Stimulated activated naive CD8-positive, alpha-beta T cell treated with anti-CD3 and anti-CD28 coated beads, Interleukin-15, Interleukin-2, amounts not matched to agents 100 U/mL and 50 U/mL, for 24 hours (primary cell): Measurements from ENCODE around the gene HSPB8.
"Not testable (repeated sequence)": the region's sequence is repeated elsewhere in the genome, so short reads cannot be mapped to it uniquely, and the experiment has no call there.

Experiments
- ATAC-seq: fragments of 150-1000 bp; cut with Tn5 transposase; one replicate; pipeline ENCODE4 v1.10.0; 2021
- DNase-seq: peaks from one replicate; pipeline ENCODE4 v3.0.0; 2021

HSPB8 gene

DNA sequence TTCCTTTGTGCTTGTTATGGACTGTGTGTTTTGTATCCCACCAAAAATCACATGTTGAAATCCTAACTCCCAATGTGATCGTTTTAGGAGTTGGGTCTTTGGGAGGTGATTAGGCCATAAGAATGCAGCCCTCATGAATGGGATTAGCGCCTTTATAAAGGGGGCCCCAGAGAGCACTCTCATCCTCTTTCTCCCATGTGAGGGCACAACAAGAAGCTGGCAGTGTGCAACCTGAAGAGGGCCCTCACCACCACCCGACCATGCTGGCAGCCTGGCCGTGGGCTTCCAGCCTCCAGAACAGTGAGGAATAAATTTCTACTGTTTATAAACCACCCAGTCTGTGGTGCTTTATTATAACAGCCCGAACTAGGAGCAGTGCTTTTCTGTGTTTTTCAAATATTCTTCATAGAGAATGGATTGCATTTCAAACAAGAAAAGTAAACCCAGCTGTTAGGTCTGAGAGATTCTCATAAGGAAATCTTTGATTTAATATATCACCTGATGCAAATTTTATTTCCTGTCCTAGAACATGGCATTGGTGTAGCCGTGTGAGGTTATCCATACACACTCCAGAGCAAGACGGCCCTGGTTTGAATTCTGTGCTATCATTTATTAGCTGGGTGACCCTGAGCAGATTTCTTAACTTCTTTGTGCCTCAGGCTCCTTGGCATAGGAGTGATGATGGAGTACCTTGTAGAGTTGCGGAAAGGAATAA lies 27.8 kb downstream of the HSPB8 start:
- DNase-seq (no peak), ATAC-seq (no peak)

DNA sequence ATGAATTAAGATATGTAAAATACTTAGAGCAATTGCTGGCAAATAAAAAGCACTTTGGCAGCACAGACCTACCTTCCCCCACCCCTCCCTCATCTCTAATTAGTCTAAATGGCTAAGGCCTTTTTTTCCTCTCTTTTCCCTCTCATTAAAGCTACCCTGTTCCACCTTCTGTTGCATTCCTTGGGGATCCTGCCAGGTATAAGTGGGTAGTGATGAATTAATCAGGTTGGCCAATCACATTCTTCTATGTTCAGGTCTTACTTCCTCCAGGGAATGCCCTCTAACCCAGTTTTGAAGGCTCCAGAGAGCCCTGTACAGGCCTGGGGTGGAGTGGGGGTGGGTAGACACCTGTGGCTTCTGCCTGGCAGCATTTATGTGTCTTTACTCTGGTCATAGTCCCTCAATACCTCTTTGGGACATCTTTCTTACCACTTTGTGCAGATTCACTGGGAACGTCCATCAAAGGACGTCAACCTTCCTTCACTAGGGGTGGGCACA lies 28.4 kb downstream of the HSPB8 start:
- no peak for DNase-seq
- ATAC-seq: no peak

DNA sequence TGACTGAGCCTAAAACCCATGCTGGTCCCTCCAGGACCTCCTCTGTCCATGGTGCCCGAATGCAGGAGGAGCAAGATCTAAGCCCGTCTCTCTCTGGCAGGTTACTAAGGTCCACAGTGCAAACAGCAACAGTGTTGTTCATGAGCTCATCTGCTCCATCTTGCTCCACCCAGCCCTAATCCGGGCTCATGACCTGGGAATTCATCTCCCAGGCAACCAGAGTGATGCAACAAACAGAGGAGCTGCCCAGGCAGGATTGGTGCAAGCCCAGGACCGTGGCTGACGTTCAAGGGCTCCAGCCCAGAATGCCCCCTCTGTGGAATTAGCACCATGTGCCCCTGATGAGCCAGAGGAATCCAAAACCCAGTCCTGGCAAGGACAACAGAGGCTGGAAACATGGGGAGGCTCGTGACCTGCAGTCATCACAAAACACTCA lies 29.9 kb downstream of the HSPB8 start:
- ATAC-seq: no peak

DNA sequence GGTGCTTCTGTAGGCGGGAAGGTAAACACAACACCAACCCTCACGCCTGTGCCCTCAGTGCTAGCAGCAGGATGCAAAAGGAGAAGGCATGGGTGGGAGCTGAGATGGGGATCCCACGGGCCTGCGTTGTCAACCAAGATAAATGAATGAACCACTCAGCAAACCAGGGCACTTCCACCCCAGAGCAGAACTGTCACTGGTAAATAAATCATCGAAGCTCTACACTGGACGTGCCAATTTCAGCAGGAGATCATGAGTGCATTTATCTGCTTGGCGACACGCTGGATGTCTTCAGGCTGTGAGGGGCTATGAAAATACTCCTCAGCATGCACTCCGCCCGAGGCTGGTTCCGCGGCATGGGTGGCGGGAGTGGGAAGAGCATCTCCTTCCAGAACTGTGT lies 33.2 kb downstream of the HSPB8 start:
- no peak for DNase-seq
- no peak for ATAC-seq

More for the DNA sequence above, 29.9 kb downstream of the HSPB8 start:
- no peak for DNase-seq

DNA sequence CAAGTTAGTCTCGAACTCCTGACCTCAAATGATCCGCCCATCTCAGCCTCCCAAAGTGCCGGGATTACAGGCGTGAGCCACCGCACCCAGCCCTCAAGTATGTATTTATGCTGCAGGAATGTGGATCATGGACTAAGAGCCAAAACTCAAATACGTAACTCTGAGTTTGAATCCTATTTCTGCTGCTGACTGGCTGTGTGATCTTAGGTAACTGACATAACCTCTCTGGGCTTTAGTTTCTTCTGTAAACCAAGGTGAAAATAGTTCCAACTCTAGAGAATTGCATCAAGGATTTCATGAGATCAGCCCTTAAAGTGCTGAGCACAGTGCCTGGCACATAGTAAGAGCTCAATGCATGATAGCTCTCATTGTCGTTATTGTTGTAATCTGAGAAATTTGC lies 37.4 kb downstream of the HSPB8 start:
- ATAC-seq (no peak), DNase-seq (no peak)

DNA sequence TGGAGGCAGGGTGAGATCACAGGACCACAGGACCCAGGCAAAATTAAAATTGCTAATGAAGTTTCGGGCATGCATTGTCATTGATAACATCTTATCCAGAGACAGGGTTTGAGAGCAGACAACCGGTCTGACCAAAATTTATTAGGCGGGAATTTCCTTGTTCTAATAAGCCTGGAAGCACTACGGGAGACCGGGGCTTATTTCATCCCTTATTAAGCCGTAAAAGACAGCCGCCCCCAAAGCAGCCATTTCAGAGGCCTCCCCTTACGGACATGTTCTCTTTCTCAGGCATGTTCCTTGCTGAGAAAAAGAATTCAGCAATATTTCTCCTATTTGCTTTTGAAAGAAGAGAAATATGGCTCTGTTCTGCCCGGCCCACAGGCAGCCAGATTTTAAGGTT lies 40.1 kb downstream of the HSPB8 start:
- DNase-seq, ATAC-seq: not testable (repeated sequence)

DNA sequence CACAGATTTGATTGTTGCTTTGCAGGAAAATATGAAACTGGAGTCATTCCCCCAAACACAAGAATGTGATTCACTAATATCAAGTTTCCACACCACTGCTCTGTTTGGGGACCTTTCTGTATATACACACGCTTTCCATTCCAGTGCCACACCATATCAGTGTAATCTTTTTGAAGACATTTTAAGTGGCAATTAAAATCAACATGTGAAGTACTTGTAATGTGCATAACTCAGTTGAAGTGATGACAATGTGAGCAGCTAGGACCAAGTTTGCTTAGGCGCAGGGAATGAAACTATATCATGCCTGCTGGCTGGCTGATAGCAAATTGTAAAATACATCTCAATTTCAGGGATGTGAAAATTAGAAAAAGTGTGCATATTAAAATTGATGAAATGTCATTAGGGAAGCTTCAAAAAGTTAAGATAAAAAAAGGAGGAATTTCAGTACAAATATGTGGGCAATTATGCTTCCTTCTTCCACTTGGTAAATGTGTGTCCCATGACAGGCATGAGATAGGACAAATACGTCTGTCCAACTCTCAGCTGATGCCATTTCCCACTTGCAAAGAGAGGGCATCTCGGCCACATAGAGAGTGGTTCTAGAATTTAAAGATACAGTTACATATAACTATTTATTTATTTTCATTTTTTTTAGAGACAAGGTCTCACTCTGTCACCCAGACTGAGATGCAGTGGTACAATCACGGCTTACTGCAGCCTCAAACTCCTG lies 43.7 kb downstream of the HSPB8 start:
- ATAC-seq (no peak), DNase-seq (no peak)

DNA sequence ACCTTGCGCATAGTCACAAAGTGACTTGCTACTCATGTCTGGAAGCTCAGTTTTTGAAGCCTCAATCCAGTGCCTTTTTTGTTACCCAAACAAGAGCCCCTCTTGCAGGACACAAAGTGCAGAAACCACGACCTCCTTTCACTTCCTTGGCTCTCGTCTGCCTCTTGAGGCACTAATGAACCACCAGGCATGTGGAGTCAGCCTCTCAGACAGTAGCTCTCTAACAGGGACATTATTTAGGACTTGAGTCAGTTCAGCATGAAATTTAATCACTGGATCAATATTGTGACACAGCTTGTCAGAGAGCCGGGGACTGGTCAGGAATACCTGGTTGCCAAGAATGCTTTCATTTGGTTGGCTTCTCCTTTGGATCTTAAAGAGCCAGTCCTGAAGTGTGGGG lies 46.7 kb downstream of the HSPB8 start:
- ATAC-seq: no peak
- DNase-seq: no peak

DNA sequence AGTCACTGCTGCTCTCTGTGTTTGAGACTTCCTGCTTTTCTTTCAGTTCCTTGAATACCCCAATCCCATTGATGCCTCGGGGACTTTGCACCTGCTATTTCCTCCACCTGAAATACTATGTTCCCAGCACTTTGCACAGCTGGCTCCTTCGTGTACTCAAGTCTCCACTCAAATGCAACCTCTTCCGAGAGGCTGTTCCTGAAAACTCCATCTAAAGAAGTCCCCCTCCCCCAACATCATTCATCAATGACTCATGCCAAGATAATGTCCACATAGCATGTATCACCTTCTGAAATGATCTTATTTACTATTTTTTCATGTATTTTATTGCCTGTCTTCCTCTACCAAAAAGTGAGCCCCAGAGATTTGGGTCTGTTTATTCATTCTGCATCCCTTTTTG lies 48.6 kb downstream of the HSPB8 start:
- ATAC-seq (no peak), DNase-seq (no peak)

DNA sequence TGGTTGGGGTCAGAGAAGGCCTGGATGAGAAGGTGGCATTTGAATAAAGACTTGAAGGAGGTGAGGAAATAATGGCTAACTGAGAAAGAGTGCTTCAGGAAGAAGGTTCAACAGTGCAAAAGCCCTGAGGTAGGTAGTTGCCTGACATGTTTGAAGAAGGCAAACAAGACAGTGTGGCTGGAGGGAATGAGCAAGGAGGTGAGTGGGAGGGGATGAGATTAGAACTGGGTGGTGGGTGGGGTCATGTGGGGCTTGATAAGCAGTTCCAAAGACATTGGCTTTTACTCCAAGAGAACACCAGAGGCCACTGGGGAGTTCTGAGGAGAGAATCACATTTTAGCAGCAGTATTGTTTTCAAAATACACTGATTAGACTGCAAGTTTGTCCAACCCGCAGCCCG lies 50.5 kb downstream of the HSPB8 start:
- ATAC-seq (no peak), DNase-seq (no peak)

DNA sequence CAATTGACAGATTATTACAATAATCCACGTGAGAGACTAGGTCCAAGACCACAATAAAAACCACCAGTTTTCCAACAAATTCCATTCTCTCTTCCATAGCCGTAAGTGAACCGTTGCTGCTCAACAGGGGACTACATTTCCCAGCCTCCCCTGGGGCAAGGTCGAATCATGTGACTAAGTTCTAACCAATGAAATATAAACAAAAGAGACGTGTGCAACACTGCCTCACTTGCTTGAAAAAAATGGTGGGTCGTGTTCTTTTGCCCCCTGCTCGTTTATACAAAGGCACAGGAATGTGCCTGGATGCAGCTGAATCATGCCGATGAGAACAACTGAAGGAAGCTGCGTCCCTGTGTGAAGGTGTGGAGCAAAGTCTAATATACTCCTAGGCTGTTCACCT lies 51.1 kb downstream of the HSPB8 start:
- ATAC-seq (no peak), DNase-seq (no peak)

DNA sequence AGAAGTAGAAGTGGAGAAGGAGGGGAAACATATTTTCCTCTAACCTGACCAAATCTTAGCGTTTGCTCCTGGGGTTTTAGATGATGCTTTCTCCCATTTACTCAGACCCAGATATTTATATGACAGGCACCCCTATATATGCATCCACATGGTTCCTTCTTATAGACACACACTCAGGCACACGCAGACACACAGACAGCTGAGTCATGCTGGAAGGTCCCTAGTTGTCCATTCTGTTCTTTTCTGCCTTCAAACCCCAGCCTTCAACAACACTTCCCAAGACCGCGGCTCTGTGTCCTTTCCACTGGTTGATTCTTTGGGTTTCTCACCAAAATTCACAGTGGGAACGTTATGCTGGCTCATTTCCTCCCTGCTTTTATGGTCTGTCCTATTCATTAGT lies 52.1 kb downstream of the HSPB8 start:
- DNase-seq: no peak
- ATAC-seq: no peak

DNA sequence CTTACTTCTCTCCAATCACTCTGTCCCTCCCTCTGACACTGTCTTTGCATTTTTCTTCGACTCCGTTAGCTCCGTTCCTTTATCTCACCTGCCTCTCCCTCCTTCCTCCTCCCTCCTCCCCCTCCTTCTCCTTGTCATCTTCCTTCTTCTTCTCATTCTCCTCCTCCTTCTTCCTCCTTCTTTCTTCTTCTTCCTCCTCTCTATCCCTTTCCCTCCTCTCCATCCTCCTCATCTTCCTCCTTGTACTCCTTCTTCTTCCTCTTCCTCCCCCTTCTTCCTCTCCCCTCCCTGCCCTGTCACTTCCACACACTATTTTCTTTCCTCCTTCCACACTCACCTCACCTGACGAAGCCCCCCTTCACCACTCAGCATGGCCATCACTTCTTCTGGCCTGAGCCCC lies 53.0 kb downstream of the HSPB8 start:
- DNase-seq (no peak), ATAC-seq (no peak)

DNA sequence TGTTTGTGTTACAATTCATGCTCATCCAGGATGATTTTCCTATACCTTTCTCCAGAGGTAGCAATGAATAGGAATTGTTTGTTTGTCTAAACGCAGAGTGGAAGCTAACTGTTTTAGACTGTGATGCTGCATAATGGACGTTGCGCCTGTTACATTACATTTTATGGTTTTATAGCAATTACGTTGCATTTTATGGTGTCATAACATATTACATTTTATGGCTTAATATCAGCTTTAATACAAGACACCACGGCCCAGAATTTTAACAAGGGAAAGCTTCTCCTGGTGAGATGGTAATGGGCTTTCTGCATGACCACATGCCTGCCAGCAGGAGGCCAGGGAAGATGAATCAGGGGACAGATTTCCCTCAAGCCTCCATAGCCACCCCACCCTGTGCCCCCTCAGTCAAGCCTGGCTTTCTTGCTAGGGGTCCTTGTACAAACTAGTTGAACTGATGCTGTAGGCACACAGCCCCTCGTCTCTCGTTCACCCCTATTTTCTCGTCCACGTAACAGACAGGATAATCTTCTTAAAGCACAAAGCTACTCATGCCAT lies 56.5 kb downstream of the HSPB8 start:
- DNase-seq (no peak), ATAC-seq (no peak)

DNA sequence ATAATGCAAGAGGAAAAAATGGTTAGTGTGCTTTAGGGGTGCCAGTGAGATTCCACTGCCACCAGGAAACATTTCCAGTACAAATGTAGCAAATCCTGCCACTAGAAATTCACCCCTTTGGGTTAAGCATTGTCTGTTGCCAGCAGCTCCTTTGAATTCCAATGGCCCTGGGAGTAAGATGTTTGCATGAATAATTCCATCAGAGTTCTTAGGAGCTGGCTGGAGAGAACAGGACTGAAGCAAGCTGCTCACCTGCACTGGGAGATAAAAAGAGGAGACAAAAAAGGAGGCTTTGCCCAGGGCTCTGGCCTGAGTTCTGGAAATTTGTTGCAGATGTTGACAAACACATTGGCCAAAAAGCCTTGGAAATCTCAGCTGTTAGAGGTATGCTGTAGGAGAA lies 57.6 kb downstream of the HSPB8 start:
- no peak for DNase-seq
- ATAC-seq: no peak

DNA sequence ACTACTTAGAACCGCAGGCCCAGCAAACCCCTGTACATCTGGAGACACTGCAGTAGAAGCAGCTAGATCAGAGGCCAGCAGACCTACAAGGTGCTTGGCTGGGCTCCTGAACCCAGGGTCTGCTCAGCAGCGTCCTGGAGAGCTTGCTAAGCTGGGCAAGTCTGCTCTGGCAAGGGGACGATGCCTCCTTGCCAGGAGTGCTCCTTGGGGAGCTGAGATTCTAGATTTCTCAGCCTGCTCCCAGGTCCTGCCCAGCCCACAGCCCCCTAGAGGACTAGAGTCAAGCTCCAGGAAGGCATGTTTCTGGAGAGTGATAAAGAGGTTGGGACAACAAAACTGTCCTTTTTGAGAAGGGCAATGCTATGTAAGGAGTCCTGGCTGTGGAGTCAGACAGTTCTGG lies 60.3 kb downstream of the HSPB8 start:
- DNase-seq (no peak), ATAC-seq (no peak)

DNA sequence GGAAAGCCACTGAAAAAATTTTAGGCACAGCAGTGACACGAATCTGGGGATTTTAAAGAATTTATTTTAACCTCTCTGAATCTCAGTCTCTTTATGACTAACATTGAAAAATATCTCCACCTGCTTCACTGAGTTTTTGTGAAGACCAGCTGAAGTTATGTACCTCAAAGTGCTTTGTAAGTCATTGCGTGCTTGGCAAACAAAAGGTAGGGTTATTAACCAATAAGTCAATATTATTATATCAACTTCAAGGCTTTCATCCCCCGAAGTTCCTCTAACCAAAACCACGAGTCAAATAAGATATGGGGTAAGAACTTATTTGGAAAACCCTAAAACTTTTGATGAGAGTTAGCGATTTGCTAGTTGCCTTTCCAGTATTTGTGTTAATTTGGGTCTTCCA lies 62.3 kb downstream of the HSPB8 start:
- DNase-seq: no peak

DNA sequence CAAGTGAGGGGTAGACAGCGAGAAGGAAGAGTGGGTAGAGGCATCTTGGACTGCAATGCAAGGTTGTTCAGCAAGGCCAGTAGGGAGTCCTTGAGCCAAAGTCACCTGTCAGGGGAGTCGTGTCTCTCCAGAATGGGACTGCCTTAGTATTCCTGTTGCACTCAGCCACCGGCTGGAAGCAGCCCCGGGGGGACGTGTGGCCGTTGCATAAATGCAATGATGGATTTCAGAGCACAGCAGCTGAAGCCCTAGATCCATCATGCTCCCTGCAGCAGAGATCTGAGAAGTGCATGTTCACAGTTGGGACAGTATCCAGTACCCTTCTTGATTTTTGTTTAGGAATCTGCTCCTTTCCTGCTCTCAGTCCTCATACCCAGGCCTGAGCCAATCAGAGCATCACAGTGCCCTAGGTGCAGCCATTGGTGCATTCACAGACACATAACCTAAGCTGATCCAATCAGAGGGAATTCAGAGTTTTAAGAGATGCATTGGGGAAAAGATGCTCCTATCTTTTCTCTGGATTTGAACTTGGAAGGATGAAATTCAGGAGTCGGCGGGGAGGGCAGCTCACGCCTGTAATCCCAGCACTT lies 62.9 kb downstream of the HSPB8 start:
- no peak for ATAC-seq
- no peak for DNase-seq

More for the DNA sequence above, 62.3 kb downstream of the HSPB8 start:
- ATAC-seq: no peak
